DOHH2 (cell line): Measurements from ENCODE around the gene KLHL28.

Experiments used
- H3F3A ChIP-seq: fragments of 200-600 bp; sonication (generic), shearing (Covaris generic); 2 replicates; pipeline ENCODE4 v1.6.0; 2016; ENCODE audit warnings: antibody characterized with exemption, mild to moderate bottlenecking; ENCODE audit not compliant: control insufficient read depth, insufficient read depth
- H3K27ac ChIP-seq: fragments of 200-600 bp; sonication (generic); 2 replicates; pipeline ENCODE4 v1.5.1; 2014; ENCODE audit warnings: low read depth, mild to moderate bottlenecking, low read length, moderate library complexity
- H3K27me3 ChIP-seq: fragments of 200-600 bp; sonication (generic); 2 replicates; pipeline ENCODE4 v1.6.1; 2014; ENCODE audit warnings: mild to moderate bottlenecking, low read length, mixed read lengths; ENCODE audit not compliant: control insufficient read depth
- H3K36me3 ChIP-seq: fragments of 200-600 bp; sonication (generic); 2 replicates; pipeline ENCODE4 v1.6.1; 2014; ENCODE audit warnings: mild to moderate bottlenecking, low read length, moderate library complexity, mixed read lengths; ENCODE audit not compliant: control insufficient read depth
- H3K4me1 ChIP-seq: fragments of 200-600 bp; sonication (generic); 2 replicates; pipeline ENCODE4 v1.6.1; 2014; ENCODE audit warnings: mild to moderate bottlenecking, low read length, mixed read lengths; ENCODE audit not compliant: control insufficient read depth
- H3K4me2 ChIP-seq: fragments of 200-600 bp; sonication (generic); 2 replicates; pipeline ENCODE4 v1.6.0; 2014; ENCODE audit warnings: mild to moderate bottlenecking, low read length, moderate library complexity
- H3K4me3 ChIP-seq: fragments of 200-600 bp; sonication (generic); 2 replicates; pipeline ENCODE4 v1.5.1; 2014; ENCODE audit warnings: mild to moderate bottlenecking, low read length, mixed read lengths
- H3K79me2 ChIP-seq: fragments of 200-600 bp; sonication (generic); 2 replicates; pipeline ENCODE4 v1.6.1; 2014; ENCODE audit warnings: mild to moderate bottlenecking, low read length, mixed read lengths; ENCODE audit not compliant: control insufficient read depth
- H3K9me2 ChIP-seq: fragments of 200-600 bp; sonication (generic); replicated peaks from 2 replicates; pipeline ENCODE4 v1.6.1; 2014; ENCODE audit warnings: mild to moderate bottlenecking, low read length, mixed read lengths; ENCODE audit not compliant: control insufficient read depth
- H3K9me3 ChIP-seq: fragments of 200-600 bp; sonication (generic); 2 replicates; pipeline ENCODE4 v1.6.1; 2014; ENCODE audit warnings: antibody characterized with exemption, low read length, mixed read lengths; ENCODE audit not compliant: control insufficient read depth, insufficient read depth
- H4K20me1 ChIP-seq: fragments of 200-600 bp; sonication (generic); 2 replicates; pipeline ENCODE4 v1.6.0; 2014; ENCODE audit warnings: low read depth, mild to moderate bottlenecking, antibody characterized with exemption, low read length, moderate library complexity; ENCODE audit not compliant: control insufficient read depth, insufficient read depth
- CTCF ChIP-seq: fragments of 200-600 bp; sonication (generic); IDR thresholded peaks from one replicate; pipeline ENCODE4 v1.5.1; 2014; ENCODE audit warnings: antibody characterized with exemption, mild to moderate bottlenecking, low read depth, low read length; ENCODE audit not compliant: poor library complexity, severe bottlenecking
- EZH2phosphoT487 ChIP-seq: fragments of 200-600 bp; sonication (generic); IDR thresholded peaks from 2 replicates; pipeline ENCODE4 v1.6.1; 2017; ENCODE audit warnings: borderline replicate concordance, mild to moderate bottlenecking, antibody characterized with exemption, low read length, moderate library complexity, mixed read lengths

The KLHL28 gene

GRCh38 chr14:44940211-44940610 is 21.5 kb downstream of the KLHL28 start:
- no peaks in the 10 kb centered on the region for H3K9me2 ChIP-seq
- no peaks in the 10 kb centered on the region for H3K9me3 ChIP-seq
- TF ChIP-seq EZH2phosphoT487 (no peak), CTCF (no peak)
- no peaks in the 10 kb centered on the region for H4K20me1 ChIP-seq
- no peak overlapping the region for H3K4me3 ChIP-seq
- no peak overlapping the region for H3K27ac ChIP-seq
- H3K79me2 ChIP-seq: no peaks in the 10 kb centered on the region
- H3K4me2 ChIP-seq: no peak overlapping the region
- H3F3A ChIP-seq: no peaks in the 10 kb centered on the region
- H3K27me3 ChIP-seq: no peaks in the 10 kb centered on the region
- H3K36me3 ChIP-seq: peaks cover 19% of the 10 kb centered on the region
- no peaks in the 10 kb centered on the region for H3K4me1 ChIP-seq

DNA sequence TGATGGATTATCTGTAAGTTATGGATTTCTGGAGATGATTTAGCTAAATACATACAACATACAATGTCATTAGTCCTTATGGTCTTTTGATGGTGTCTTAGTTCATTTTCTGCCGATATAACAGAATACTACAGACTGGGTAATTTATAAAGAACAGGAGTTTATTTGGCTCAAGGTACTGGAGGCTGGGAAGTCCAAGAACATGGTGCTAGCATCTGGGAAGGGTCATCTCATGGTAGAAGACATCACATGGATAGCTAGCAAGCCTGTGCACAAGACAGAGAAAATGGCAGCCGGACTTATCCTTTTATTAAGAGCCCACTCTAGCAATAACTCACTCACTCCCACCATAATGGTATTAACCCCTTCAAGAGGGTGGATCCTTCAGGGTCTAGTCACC is 24.2 kb downstream of the KLHL28 start:
- Histone ChIP-seq H3K36me3 (peaks cover 9% of the 10 kb centered on the region), H3K4me3 (no peak overlapping the region), H4K20me1 (no peaks in the 10 kb centered on the region), H3F3A (no peaks in the 10 kb centered on the region), H3K4me1 (no peaks in the 10 kb centered on the region), H3K27ac (no peak overlapping the region), H3K9me3 (no peaks in the 10 kb centered on the region), H3K9me2 (no peaks in the 10 kb centered on the region), H3K4me2 (no peak overlapping the region), H3K27me3 (no peaks in the 10 kb centered on the region), H3K79me2 (no peaks in the 10 kb centered on the region)
- TF ChIP-seq EZH2phosphoT487: no peak
- no peak for TF ChIP-seq CTCF

DNA sequence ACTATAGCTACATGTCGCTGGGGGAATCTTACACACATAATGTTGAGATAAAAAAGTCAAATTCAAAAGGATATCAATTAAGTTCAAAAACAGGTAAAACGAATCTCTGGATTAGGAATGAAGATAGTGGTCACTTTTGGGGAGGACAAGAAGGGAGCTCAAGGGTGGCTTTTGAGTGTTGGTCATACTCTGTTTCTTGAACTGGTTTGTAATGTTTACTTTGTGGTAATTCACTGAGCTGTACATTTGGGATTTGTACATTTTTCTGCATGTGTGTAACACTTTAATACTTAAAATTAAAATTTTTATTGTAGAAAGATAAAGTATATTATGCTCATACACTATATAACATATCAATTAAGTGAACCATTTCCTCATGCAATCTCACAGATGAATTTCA is 26.6 kb downstream of the KLHL28 start:
- Histone ChIP-seq H3K4me2 (no peak overlapping the region), H3K27ac (no peak overlapping the region), H3F3A (no peaks in the 10 kb centered on the region), H3K9me3 (no peaks in the 10 kb centered on the region), H3K4me1 (no peaks in the 10 kb centered on the region), H4K20me1 (no peaks in the 10 kb centered on the region), H3K36me3 (peaks cover 6% of the 10 kb centered on the region), H3K27me3 (no peaks in the 10 kb centered on the region), H3K9me2 (no peaks in the 10 kb centered on the region), H3K79me2 (no peaks in the 10 kb centered on the region), H3K4me3 (no peak overlapping the region)
- TF ChIP-seq EZH2phosphoT487 (no peak), CTCF (no peak)

GRCh38 chr14:44928793-44929192 is 33.0 kb downstream of the KLHL28 start:
- no peaks in the 10 kb centered on the region for H3K36me3 ChIP-seq
- no peaks in the 10 kb centered on the region for H3K27me3 ChIP-seq
- TF ChIP-seq EZH2phosphoT487 (no peak), CTCF (no peak)
- no peaks in the 10 kb centered on the region for H3K9me3 ChIP-seq
- no peak overlapping the region for H3K4me2 ChIP-seq
- no peaks in the 10 kb centered on the region for H3F3A ChIP-seq
- no peak overlapping the region for H3K4me3 ChIP-seq
- H3K4me1 ChIP-seq: no peaks in the 10 kb centered on the region
- H3K79me2 ChIP-seq: no peaks in the 10 kb centered on the region
- H3K27ac ChIP-seq: no peak overlapping the region
- H3K9me2 ChIP-seq: no peaks in the 10 kb centered on the region
- no peaks in the 10 kb centered on the region for H4K20me1 ChIP-seq
